GM06990 (cell line): ENCODE measurements around the gene MAP3K1.

ENCODE experiments used
- DNase-seq: peaks from one replicate; pipeline ENCODE4 v3.0.0-alpha.2; 2011; ENCODE audit not compliant: insufficient read length; ENCODE audit errors: extremely low read depth
- H3K27me3 ChIP-seq: replicated peaks from 2 replicates; pipeline ENCODE4 v1.6.0; 2011; ENCODE audit warnings: low read length; ENCODE audit not compliant: control insufficient read depth, insufficient read depth
- H3K36me3 ChIP-seq: 2 replicates; pipeline ENCODE4 v1.5.1; 2011; ENCODE audit warnings: low read length; ENCODE audit not compliant: control insufficient read depth, insufficient read depth
- H3K4me3 ChIP-seq: replicated peaks from 2 replicates; pipeline ENCODE4 v1.5.1; 2011; ENCODE audit warnings: low read depth, mild to moderate bottlenecking, control low read depth, low read length
- TF ChIP-seq, protein P1 (sequence below): IDR thresholded peaks from 2 replicates; pipeline ENCODE4 v1.5.1; 2011; ENCODE audit warnings: low read length, control low read depth, mild to moderate bottlenecking, inconsistent platforms; ENCODE audit not compliant: insufficient read depth, poor library complexity, severe bottlenecking

Gene MAP3K1

GRCh38 chr5:56938858-56939257 lies 123.5 kb downstream of the MAP3K1 start:
- H3K36me3 ChIP-seq: peaks cover 9% of the 10 kb centered on the region
- DNase-seq: no peak
- TF ChIP-seq, protein P1, sequence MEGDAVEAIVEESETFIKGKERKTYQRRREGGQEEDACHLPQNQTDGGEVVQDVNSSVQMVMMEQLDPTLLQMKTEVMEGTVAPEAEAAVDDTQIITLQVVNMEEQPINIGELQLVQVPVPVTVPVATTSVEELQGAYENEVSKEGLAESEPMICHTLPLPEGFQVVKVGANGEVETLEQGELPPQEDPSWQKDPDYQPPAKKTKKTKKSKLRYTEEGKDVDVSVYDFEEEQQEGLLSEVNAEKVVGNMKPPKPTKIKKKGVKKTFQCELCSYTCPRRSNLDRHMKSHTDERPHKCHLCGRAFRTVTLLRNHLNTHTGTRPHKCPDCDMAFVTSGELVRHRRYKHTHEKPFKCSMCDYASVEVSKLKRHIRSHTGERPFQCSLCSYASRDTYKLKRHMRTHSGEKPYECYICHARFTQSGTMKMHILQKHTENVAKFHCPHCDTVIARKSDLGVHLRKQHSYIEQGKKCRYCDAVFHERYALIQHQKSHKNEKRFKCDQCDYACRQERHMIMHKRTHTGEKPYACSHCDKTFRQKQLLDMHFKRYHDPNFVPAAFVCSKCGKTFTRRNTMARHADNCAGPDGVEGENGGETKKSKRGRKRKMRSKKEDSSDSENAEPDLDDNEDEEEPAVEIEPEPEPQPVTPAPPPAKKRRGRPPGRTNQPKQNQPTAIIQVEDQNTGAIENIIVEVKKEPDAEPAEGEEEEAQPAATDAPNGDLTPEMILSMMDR: no peak
- H3K4me3 ChIP-seq: no peak overlapping the region
- no peaks in the 10 kb centered on the region for H3K27me3 ChIP-seq

- Histone ChIP-seq H3K27me3 (no peaks in the 10 kb centered on the region), H3K4me3 (no peak overlapping the region), H3K36me3 (peaks cover 9% of the 10 kb centered on the region)
- TF ChIP-seq, protein P1: no peak
- DNase-seq: no peak
Observed at GRCh38 chr5:56941981-56942380, 126.6 kb downstream of the MAP3K1 start.
